ENCODE results near the gene CLCN6.

DNA sequence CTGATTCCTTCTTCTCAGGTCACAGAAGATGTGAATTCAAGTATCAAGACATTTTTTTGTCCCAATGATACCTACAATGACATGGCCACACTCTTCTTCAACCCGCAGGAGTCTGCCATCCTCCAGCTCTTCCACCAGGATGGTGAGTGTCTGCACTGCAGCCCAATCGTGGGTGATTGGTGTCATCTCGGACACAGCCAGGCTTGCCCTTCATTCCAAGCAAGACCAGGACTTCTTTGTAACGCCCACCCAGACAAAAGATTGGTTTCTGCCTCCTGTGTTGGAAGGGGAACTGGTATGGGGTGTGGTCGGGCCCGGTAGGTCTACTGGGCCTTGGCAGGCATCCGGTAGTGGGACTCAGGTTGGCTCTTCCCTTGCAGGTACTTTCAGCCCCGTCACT, 27.5 kb downstream of the CLCN6 start:
- TF ChIP-seq, protein P1, sequence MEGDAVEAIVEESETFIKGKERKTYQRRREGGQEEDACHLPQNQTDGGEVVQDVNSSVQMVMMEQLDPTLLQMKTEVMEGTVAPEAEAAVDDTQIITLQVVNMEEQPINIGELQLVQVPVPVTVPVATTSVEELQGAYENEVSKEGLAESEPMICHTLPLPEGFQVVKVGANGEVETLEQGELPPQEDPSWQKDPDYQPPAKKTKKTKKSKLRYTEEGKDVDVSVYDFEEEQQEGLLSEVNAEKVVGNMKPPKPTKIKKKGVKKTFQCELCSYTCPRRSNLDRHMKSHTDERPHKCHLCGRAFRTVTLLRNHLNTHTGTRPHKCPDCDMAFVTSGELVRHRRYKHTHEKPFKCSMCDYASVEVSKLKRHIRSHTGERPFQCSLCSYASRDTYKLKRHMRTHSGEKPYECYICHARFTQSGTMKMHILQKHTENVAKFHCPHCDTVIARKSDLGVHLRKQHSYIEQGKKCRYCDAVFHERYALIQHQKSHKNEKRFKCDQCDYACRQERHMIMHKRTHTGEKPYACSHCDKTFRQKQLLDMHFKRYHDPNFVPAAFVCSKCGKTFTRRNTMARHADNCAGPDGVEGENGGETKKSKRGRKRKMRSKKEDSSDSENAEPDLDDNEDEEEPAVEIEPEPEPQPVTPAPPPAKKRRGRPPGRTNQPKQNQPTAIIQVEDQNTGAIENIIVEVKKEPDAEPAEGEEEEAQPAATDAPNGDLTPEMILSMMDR (conservative IDR thresholded peaks at IDR 0.05; ENCODE audit: low read depth, low read length) = no peak
- no peak for TF ChIP-seq EZH2 (IDR thresholded peaks at IDR 0.05; ENCODE audit: borderline replicate concordance, low read depth, low read length, poor library complexity, severe bottlenecking)

Measured in A673 (cell line).